Activated naive CD8-positive, alpha-beta T cell (primary cell): ENCODE results near the gene DACH2.

ENCODE experiments used
- H3K27ac Mint-ChIP-seq: one replicate; pipeline ENCODE4 v1.8.0; 2021; ENCODE audit warnings: mixed read lengths
- H3K27me3 Mint-ChIP-seq: one replicate; pipeline ENCODE4 v1.8.0; 2021; ENCODE audit warnings: mixed read lengths
- H3K36me3 Mint-ChIP-seq: one replicate; pipeline ENCODE4 v1.8.0; 2021; ENCODE audit warnings: mixed read lengths
- H3K4me1 Mint-ChIP-seq: one replicate; pipeline ENCODE4 v1.8.0; 2021; ENCODE audit warnings: low read depth, mixed read lengths
- H3K4me3 Mint-ChIP-seq: one replicate; pipeline ENCODE4 v1.8.0; 2021; ENCODE audit warnings: mild to moderate bottlenecking, mixed read lengths
- H3K9me3 Mint-ChIP-seq: one replicate; pipeline ENCODE4 v1.8.0; 2021; ENCODE audit warnings: low read depth, mixed read lengths

The DACH2 gene

DNA sequence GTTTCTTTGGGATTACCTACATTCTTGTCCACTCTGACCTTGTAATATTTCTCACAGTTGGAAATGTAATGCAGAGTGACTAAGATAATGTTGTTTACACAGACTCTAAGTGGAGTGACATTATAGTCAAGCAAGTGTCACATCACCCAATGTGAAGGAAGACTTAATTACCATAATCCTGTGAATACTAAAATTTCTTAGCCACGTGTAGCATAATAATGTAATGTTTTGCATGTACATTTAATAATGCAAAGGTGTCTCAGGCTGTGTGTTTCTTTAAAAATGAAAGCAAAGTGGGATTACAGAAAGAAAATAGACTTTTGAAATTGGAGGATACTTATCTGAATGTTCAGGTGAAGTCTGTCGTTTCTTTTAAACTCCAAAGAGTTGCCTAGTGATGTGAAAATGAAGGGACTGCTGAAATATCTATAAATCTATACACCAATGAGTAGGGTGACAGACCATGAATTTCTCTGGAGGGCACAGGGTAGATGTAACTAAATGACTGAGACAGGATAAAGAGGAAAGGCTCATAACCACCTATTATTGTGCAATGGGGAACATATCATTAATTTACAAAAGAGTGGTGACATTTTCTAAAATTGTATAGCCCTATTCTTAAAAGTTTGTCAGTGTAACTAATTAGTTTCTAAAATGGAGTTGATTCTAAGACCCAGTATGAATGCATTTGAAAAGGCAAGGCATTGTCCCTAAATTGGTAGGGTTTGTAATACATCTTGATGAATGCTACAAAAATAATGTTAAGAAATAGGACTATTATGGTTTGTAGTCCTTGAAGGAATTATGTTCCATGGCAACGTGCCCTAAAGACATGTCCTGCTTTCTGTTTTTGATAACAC, 235.7 kb downstream of the DACH2 start:
- Mint-ChIP-seq H3K36me3 (no peaks in the 10 kb centered on the region), H3K27me3 (no peaks in the 10 kb centered on the region), H3K4me3 (no peak overlapping the region), H3K27ac (no peak overlapping the region), H3K4me1 (no peaks in the 10 kb centered on the region), H3K9me3 (no peaks in the 10 kb centered on the region)

- Mint-ChIP-seq H3K27me3 (no peaks in the 10 kb centered on the region), H3K4me3 (no peak overlapping the region), H3K9me3 (peaks cover 3% of the 10 kb centered on the region), H3K36me3 (no peaks in the 10 kb centered on the region), H3K27ac (no peak overlapping the region), H3K4me1 (no peaks in the 10 kb centered on the region)
Measured at GRCh38 chrX:86407371-86407770, 259.1 kb downstream of the DACH2 start.

GRCh38 chrX:86421771-86422170, 273.5 kb downstream of the DACH2 start:
- no peak overlapping the region for H3K4me3 Mint-ChIP-seq
- H3K9me3 Mint-ChIP-seq, result no peaks in the 10 kb centered on the region
- no peaks in the 10 kb centered on the region for H3K4me1 Mint-ChIP-seq
- no peak overlapping the region for H3K27ac Mint-ChIP-seq
- no peaks in the 10 kb centered on the region for H3K36me3 Mint-ChIP-seq
- no peaks in the 10 kb centered on the region for H3K27me3 Mint-ChIP-seq

DNA sequence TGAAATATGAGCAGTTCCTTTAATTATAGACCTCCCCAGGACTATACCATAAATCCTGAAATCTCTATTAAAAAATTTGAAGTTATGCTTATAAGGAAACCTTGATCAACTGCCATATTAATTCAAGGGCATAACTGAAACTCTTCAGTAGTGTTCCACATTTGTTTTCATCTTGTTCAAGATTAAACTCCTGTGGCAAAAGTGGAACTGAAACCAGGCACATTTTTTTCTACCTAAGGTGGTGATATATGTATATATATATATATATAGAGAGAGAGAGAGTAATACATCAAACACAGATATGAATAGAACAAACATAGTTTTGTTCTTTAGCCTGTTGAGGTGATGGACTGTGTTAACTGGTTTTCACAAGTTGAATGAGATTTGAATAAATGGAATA, 287.9 kb downstream of the DACH2 start:
- no peak overlapping the region for H3K4me3 Mint-ChIP-seq
- no peaks in the 10 kb centered on the region for H3K9me3 Mint-ChIP-seq
- H3K27ac Mint-ChIP-seq, result no peak overlapping the region
- H3K4me1 Mint-ChIP-seq, result no peaks in the 10 kb centered on the region
- H3K27me3 Mint-ChIP-seq, result no peaks in the 10 kb centered on the region
- no peaks in the 10 kb centered on the region for H3K36me3 Mint-ChIP-seq

DNA sequence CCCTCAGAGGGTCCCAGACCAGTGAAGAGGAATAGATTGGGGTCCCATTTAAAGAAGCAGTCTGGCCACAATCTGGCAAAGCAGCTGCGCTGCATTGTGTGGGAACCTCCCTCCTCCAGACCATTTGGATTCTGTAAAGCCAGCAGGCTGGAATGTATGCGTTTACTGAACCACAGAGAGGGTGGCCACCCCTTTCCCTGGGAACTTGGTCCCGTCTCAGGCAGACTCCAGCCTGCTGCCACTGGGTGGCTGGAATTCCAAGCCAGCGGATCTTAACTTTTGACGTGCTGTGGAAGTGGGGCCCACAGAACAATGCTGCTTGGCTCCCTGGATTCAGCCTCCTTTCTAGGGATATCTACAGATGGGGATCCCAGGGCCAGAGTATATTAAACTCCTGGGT, 307.2 kb downstream of the DACH2 start:
- no peak overlapping the region for H3K27ac Mint-ChIP-seq
- no peaks in the 10 kb centered on the region for H3K27me3 Mint-ChIP-seq
- no peaks in the 10 kb centered on the region for H3K4me1 Mint-ChIP-seq
- H3K4me3 Mint-ChIP-seq, result no peak overlapping the region
- H3K9me3 Mint-ChIP-seq, result no peaks in the 10 kb centered on the region
- no peaks in the 10 kb centered on the region for H3K36me3 Mint-ChIP-seq

GRCh38 chrX:86460760-86461159, 312.5 kb downstream of the DACH2 start:
- Mint-ChIP-seq H3K9me3 (no peaks in the 10 kb centered on the region), H3K27me3 (no peaks in the 10 kb centered on the region), H3K36me3 (no peaks in the 10 kb centered on the region), H3K4me1 (no peaks in the 10 kb centered on the region), H3K27ac (no peak overlapping the region), H3K4me3 (no peak overlapping the region)

- no peaks in the 10 kb centered on the region for H3K36me3 Mint-ChIP-seq
- no peak overlapping the region for H3K4me3 Mint-ChIP-seq
- H3K9me3 Mint-ChIP-seq, result no peaks in the 10 kb centered on the region
- no peaks in the 10 kb centered on the region for H3K27me3 Mint-ChIP-seq
- H3K4me1 Mint-ChIP-seq, result no peaks in the 10 kb centered on the region
- no peak overlapping the region for H3K27ac Mint-ChIP-seq
Measured at GRCh38 chrX:86504297-86504696, 356.0 kb downstream of the DACH2 start.

- H3K4me1 Mint-ChIP-seq, result no peaks in the 10 kb centered on the region
- H3K27ac Mint-ChIP-seq, result no peak overlapping the region
- no peaks in the 10 kb centered on the region for H3K9me3 Mint-ChIP-seq
- no peaks in the 10 kb centered on the region for H3K27me3 Mint-ChIP-seq
- H3K36me3 Mint-ChIP-seq, result no peaks in the 10 kb centered on the region
- no peak overlapping the region for H3K4me3 Mint-ChIP-seq
Measured at GRCh38 chrX:86507331-86507730, 359.1 kb downstream of the DACH2 start.

- Mint-ChIP-seq H3K4me1 (no peaks in the 10 kb centered on the region), H3K27me3 (no peaks in the 10 kb centered on the region), H3K9me3 (no peaks in the 10 kb centered on the region), H3K27ac (no peak overlapping the region), H3K36me3 (no peaks in the 10 kb centered on the region), H3K4me3 (no peak overlapping the region)
Measured at GRCh38 chrX:86579777-86580176, 431.5 kb downstream of the DACH2 start.

DNA sequence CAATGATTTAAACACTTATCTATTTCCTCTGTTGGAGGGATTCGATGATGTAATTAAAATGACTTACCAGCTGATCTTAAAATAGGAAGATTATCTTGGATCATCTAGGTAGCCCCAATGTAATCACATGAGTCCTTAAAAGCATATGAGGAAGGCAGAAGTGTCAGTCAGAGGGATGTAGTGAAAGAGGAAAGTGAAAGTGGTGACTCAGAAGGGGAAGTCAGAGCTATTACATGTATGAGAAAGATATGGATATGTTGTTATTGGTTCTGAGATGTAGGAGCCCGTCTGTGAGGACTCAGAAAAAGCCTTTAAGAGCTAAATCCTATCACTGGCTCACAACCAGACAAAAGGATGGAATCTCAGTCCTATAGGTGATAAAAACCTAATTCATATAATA, 456.4 kb downstream of the DACH2 start:
- Mint-ChIP-seq H3K4me3 (no peak overlapping the region), H3K27me3 (no peaks in the 10 kb centered on the region), H3K9me3 (no peaks in the 10 kb centered on the region), H3K36me3 (no peaks in the 10 kb centered on the region), H3K27ac (no peak overlapping the region), H3K4me1 (no peaks in the 10 kb centered on the region)

DNA sequence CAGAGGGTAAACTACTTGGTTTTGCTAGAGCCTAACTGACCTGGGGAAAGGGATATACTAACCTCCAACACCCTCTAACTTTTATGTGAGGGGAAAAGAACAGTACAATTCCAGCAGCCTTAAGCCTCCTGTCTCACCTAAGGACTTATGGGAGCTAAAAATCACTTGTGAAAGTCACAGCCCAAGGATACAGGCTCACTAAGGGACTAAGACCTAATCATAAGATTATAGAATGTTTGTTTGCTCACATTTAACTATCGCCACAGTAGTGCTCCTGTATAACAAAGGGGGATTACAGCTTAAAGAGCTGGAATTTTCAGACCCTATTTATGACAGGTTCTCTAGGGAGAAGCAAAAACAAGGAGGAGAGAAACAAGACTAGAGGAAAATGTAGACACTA, 548.7 kb downstream of the DACH2 start:
- no peaks in the 10 kb centered on the region for H3K4me1 Mint-ChIP-seq
- no peaks in the 10 kb centered on the region for H3K36me3 Mint-ChIP-seq
- no peaks in the 10 kb centered on the region for H3K9me3 Mint-ChIP-seq
- no peak overlapping the region for H3K27ac Mint-ChIP-seq
- no peaks in the 10 kb centered on the region for H3K27me3 Mint-ChIP-seq
- H3K4me3 Mint-ChIP-seq, result no peak overlapping the region

DNA sequence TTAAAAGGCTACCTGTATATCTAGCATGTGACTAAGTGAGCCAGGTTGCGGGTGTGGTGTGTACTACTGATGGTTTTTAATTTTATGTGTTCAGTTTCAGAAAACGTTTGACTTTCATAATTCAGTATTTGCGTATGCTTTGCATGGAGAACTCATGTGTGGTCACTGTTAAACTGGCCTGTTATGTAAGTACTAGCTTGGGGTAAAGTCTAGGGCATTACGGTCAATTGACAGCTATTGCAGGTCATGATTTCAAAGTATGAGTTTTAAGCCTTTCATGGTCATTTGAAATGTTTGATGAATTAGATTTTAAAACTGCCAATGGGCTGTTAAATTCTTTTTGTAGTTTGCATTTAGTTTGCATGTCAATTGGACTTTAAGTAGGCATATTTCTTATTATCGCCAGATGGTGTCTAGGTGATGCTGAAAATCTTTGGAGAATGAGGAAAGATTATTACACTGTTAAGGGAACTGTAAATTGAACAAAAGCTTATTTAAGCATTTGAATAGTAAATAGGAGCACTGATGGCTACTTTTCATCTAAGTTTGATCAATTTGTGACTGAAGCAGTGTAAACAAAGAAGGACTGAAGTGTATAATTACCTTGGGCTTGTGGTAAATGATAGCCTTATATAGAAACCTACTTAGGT, 563.4 kb downstream of the DACH2 start:
- H3K4me1 Mint-ChIP-seq, result no peaks in the 10 kb centered on the region

DNA sequence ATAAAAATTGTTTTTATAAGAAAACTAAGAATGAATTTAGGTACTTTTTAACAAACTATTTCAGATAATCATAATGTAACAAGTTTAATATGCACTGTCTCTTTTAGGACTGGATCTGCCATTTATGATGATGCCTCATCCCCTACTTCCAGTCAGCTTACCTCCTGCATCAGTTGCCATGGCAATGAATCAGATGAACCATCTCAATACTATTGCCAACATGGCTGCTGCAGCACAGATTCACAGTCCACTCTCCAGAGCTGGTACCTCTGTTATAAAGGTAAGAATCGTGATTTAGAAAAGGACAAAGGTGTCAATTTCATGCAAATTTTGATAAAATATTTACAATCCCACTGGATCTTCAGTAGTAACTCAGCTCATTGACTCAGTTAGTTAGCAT, 566.2 kb downstream of the DACH2 start:
- Mint-ChIP-seq H3K27ac (no peak overlapping the region), H3K36me3 (no peaks in the 10 kb centered on the region), H3K9me3 (peaks cover 4% of the 10 kb centered on the region), H3K27me3 (no peaks in the 10 kb centered on the region), H3K4me1 (no peaks in the 10 kb centered on the region), H3K4me3 (no peak overlapping the region)

More for the DNA sequence above, 563.4 kb downstream of the DACH2 start:
- Mint-ChIP-seq H3K27me3 (no peaks in the 10 kb centered on the region), H3K9me3 (no peaks in the 10 kb centered on the region), H3K4me3 (no peak overlapping the region), H3K27ac (no peak overlapping the region), H3K36me3 (no peaks in the 10 kb centered on the region)

- Mint-ChIP-seq H3K36me3 (no peaks in the 10 kb centered on the region), H3K4me3 (no peak overlapping the region), H3K27me3 (no peaks in the 10 kb centered on the region), H3K9me3 (no peaks in the 10 kb centered on the region), H3K4me1 (no peaks in the 10 kb centered on the region), H3K27ac (no peak overlapping the region)
Measured at GRCh38 chrX:86724277-86724676, 576.0 kb downstream of the DACH2 start.

DNA sequence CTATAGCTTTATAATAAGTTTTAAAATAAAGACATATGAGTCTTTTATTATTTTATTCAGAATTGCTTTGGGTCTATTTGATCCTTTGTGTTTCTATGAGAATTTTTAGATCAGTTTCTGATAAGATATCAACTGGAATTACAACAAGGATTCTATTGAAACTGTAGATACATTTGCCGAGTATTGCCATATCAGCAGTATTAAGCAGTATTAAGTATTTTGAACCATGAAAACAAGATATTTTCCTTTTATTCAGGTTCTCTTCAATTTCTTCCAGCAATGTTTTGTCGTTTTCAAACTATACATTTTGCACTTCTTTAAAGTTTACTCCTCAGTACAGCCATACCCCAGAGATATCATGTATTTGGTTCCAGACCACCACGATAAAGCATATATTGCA, 598.8 kb downstream of the DACH2 start:
- no peak overlapping the region for H3K27ac Mint-ChIP-seq
- H3K4me3 Mint-ChIP-seq, result no peak overlapping the region
- H3K27me3 Mint-ChIP-seq, result no peaks in the 10 kb centered on the region
- no peaks in the 10 kb centered on the region for H3K36me3 Mint-ChIP-seq
- no peaks in the 10 kb centered on the region for H3K9me3 Mint-ChIP-seq
- H3K4me1 Mint-ChIP-seq, result no peaks in the 10 kb centered on the region

GRCh38 chrX:86805241-86805640, 657.0 kb downstream of the DACH2 start:
- Mint-ChIP-seq H3K27ac (no peak overlapping the region), H3K9me3 (peaks cover 4% of the 10 kb centered on the region), H3K4me1 (no peaks in the 10 kb centered on the region), H3K36me3 (no peaks in the 10 kb centered on the region), H3K4me3 (no peak overlapping the region), H3K27me3 (no peaks in the 10 kb centered on the region)
